ENCODE measurements around the gene ARHGEF11. TPM values are rescaled to one million over a fixed set of nuclear protein-coding genes. Genes with fewer than 3 reads are reported as not detected.

ARHGEF11 gene
- total RNA-seq, 2 donors from 2014 or later, result 35.2 to 43.3 TPM

DNA sequence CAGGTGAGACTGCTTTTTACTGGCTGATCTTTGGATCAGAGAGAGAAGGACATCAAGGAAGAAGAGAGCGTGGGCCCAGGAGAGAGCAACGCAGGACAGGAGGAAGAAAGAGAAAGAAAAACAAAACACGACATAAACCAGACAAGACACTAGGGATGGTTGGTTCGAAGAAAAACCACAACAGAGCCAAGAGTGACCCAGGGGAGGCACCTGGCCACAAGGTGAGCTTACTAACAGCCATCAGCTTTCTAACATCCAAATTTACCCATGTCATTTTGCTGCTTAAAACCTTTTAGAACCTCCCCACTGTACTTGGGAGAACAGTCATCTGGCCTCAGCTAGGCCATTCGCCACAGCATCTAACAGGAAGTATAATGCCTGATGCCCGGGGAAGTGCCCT, 57.8 kb downstream of the ARHGEF11 start:
- no peak for DNase-seq
- Histone ChIP-seq H3K36me3 (no peaks in the 10 kb centered on the region), H3K9me3 (no peaks in the 10 kb centered on the region), H3K27me3 (no peaks in the 10 kb centered on the region), H3K4me3 (no peak overlapping the region), H3K9ac (ENCODE audit: low read depth in 2 of 2, low read length in 2 of 2) (no peak overlapping the region), H3K4me1 (no peaks in the 10 kb centered on the region), H3K27ac (no peak overlapping the region)
- TF ChIP-seq CTCF (IDR thresholded peaks at IDR 0.05), result no peak
- intact Hi-C loops (cut with DNase I), result no loop called here

DNA sequence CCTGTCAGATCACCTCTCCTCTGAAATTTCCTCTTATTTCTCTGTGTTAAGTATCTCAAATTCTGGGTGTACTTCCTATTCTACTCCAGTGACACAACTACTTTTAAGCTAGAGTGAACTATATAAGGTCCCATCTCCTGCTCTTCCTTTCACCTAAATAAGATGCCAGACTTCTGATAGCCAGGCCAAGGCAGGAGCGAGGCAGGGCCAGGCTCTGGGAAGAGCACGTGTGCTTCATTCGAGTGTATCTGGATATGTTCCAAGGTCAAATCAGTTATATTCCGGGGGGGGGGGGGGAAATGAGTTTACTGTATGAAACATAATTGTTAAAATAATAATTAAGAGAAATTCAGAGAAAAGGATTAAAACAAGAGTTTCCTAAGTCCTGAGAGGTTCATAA, 65.0 kb downstream of the ARHGEF11 start:
- H3K27me3 ChIP-seq, result no peaks in the 10 kb centered on the region
- no peaks in the 10 kb centered on the region for H3K36me3 ChIP-seq
- no peak for DNase-seq
- no peak for TF ChIP-seq CTCF (IDR thresholded peaks at IDR 0.05)
- no peaks in the 10 kb centered on the region for H3K9me3 ChIP-seq
- no peaks in the 10 kb centered on the region for H3K4me1 ChIP-seq
- H3K4me3 ChIP-seq, result no peak overlapping the region
- intact Hi-C loops (cut with DNase I), result no loop called here
- H3K27ac ChIP-seq, result no peak overlapping the region
- H3K9ac ChIP-seq (ENCODE audit: low read depth in 2 of 2, low read length in 2 of 2), result no peak overlapping the region

- TF ChIP-seq CTCF (IDR thresholded peaks at IDR 0.05), result no peak
- no peak for DNase-seq
- Histone ChIP-seq H3K4me1 (no peaks in the 10 kb centered on the region), H3K36me3 (peaks cover 4% of the 10 kb centered on the region), H3K4me3 (no peak overlapping the region), H3K27ac (no peak overlapping the region), H3K9me3 (no peaks in the 10 kb centered on the region), H3K9ac (ENCODE audit: low read depth in 2 of 2, low read length in 2 of 2) (no peak overlapping the region), H3K27me3 (no peaks in the 10 kb centered on the region)
- intact Hi-C loops (cut with DNase I), result no loop called here
These were observed 70.5 kb downstream of the ARHGEF11 start for GRCh38 chr1:156975084-156975483.

DNA sequence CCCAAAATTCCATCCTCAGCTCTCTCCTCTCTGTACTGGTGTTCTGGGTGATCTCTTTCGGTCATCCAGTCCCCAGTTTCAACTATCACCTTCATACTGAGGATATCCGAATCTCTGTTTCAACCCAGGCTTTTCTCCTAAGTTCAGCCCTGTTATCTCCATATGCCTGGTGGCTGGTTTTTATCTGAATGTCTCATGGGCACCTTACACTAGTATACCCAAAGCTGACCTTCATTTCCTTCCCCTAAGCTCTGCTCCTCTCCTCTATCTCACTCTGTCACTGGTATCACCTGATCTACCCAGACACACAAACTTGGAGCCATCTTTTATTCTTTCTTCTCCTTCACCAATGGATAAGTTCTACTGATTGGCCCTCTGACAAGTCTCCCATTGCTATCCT, 72.1 kb downstream of the ARHGEF11 start:
- peaks cover 4% of the 10 kb centered on the region for H3K36me3 ChIP-seq
- H3K27me3 ChIP-seq, result no peaks in the 10 kb centered on the region
- intact Hi-C loops (cut with DNase I), result no loop called here
- no peaks in the 10 kb centered on the region for H3K4me1 ChIP-seq
- H3K4me3 ChIP-seq, result no peak overlapping the region
- TF ChIP-seq CTCF (IDR thresholded peaks at IDR 0.05), result no peak
- H3K9me3 ChIP-seq, result no peaks in the 10 kb centered on the region
- DNase-seq, result no peak
- no peak overlapping the region for H3K9ac ChIP-seq (ENCODE audit: low read depth in 2 of 2, low read length in 2 of 2)
- no peak overlapping the region for H3K27ac ChIP-seq

DNA sequence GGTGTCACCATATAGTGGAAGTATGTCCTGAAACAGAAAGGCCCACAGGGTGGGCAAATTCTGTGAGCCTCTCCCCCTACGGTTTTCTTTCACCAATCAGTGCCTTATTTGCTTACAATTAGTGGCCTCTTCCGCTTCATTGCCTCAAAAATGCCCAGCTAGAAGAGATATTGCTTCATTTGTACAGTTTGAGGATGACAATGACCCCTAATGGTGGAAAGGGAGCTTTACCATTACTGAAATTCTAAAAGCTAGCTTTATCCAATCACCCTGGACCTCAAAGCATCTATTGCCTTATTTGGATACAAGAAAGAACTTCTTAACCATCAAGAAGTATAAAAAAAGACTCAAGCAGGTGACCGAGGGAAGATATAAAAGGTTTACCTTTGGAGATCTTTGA, 75.5 kb downstream of the ARHGEF11 start:
- TF ChIP-seq CTCF (IDR thresholded peaks at IDR 0.05), result no peak
- H3K36me3 ChIP-seq, result peaks cover 8% of the 10 kb centered on the region
- intact Hi-C loops (cut with DNase I), result no loop called here
- H3K4me1 ChIP-seq, result no peaks in the 10 kb centered on the region
- no peaks in the 10 kb centered on the region for H3K9me3 ChIP-seq
- H3K27me3 ChIP-seq, result no peaks in the 10 kb centered on the region
- H3K27ac ChIP-seq, result no peak overlapping the region
- H3K9ac ChIP-seq (ENCODE audit: low read depth in 2 of 2, low read length in 2 of 2), result no peak overlapping the region
- H3K4me3 ChIP-seq, result no peak overlapping the region
- DNase-seq, result no peak

- peaks cover 7% of the 10 kb centered on the region for H3K36me3 ChIP-seq
- H3K27me3 ChIP-seq, result no peaks in the 10 kb centered on the region
- H3K27ac ChIP-seq, result no peak overlapping the region
- H3K4me1 ChIP-seq, result no peaks in the 10 kb centered on the region
- no peaks in the 10 kb centered on the region for H3K9me3 ChIP-seq
- no peak overlapping the region for H3K4me3 ChIP-seq
- H3K9ac ChIP-seq (ENCODE audit: low read depth in 2 of 2, low read length in 2 of 2), result no peak overlapping the region
- intact Hi-C loops (cut with DNase I), result no loop called here
- DNase-seq, result no peak
- no peak for TF ChIP-seq CTCF (IDR thresholded peaks at IDR 0.05)
These were observed 76.0 kb downstream of the ARHGEF11 start for GRCh38 chr1:156969496-156969895.

Measured in colonic mucosa (tissue), 4 donors.